Esophagus muscularis mucosa (tissue), 4 donors: Measurements from ENCODE around the gene ERG28. TPM values are rescaled to one million over a fixed set of nuclear protein-coding genes. Genes with fewer than 3 reads are reported as not detected.

Experiments used
- DNase-seq: peaks from one replicate; pipeline ENCODE4 v3.0.0-alpha.2; 2017; ENCODE audit errors: extremely low spot score
- H3K27ac ChIP-seq, 4 donors: fragments of 200-600 bp; sonication (generic); replicated peaks in 1 of 4; 1 replicate in 3 of 4; 2 replicates in 1 of 4; pipeline ENCODE4 v1.5.1; 2016 to 2019; ENCODE audit warnings: mild to moderate bottlenecking in 1 of 4
- H3K27me3 ChIP-seq, 4 donors: fragments of 200-600 bp; sonication (generic); one replicate each; pipeline versions ENCODE4 v1.5.1 to v1.6.0; 2016 to 2019
- H3K36me3 ChIP-seq, 4 donors: fragments of 200-600 bp; sonication (generic); one replicate each; pipeline ENCODE4 v1.5.1; 2016 to 2019
- H3K4me1 ChIP-seq, 4 donors: fragments of 200-600 bp; sonication (generic); one replicate each; pipeline ENCODE4 v1.5.1; 2016 to 2019
- H3K4me3 ChIP-seq, 4 donors: fragments of 200-600 bp; sonication (generic); 1 replicate in 2 of 4; 2 replicates in 2 of 4; pipeline ENCODE4 v1.5.1; 2016 to 2019; ENCODE audit warnings: mild to moderate bottlenecking in 4 of 4, moderate library complexity in 1 of 4
- H3K9me3 ChIP-seq, 4 donors: fragments of 200-600 bp; sonication (generic); 1 replicate in 3 of 4; 2 replicates in 1 of 4; pipeline ENCODE4 v1.5.1; 2016 to 2019
- EP300 ChIP-seq: sonication (generic); formaldehyde crosslinking; IDR thresholded peaks from one replicate; pipeline ENCODE4 v1.6.1; 2017; ENCODE audit warnings: antibody characterized with exemption
- POLR2A ChIP-seq: fragments of 450-650 bp; IDR thresholded peaks from one replicate; pipeline ENCODE4 v1.6.1; 2017; ENCODE audit warnings: antibody characterized with exemption, moderate library complexity, mild to moderate bottlenecking, low read depth
- POLR2AphosphoS5 ChIP-seq, 2 donors: sonication (generic); formaldehyde crosslinking; IDR thresholded peaks; one replicate each; pipeline ENCODE4 v1.6.1; 2017; ENCODE audit warnings: antibody characterized with exemption in 2 of 2
- WGBS: methylation state at CpG from one replicate; pipeline ENCODE4 v1.1.5; 2018; 5-methylcytosine and 5-hydroxymethylcytosine counted together
- intact Hi-C: fragments of 100-400 bp; cut with DNase I; formaldehyde crosslinking; loops from one replicate; pipeline ENCODE4 v1.15.1; 2023
- total RNA-seq, 4 donors: library from RNA; depleted of rRNA; stranded (reverse); fragments of >200 nt; gene quantifications; one replicate each; pipeline versions ENCODE4 v1.1.0 to v1.2.1, GENCODE V29; 2016
- TF ChIP-seq, protein P1 (sequence below), 3 experiments: fragments of 200-600 bp in 2 of 3; fragments of 450-650 bp in 1 of 3; sonication (generic) in 2 of 3; IDR thresholded peaks; one replicate each; pipeline ENCODE4 v1.5.1; 2017 to 2019; ENCODE audit warnings: antibody characterized with exemption in 3 of 3, mild to moderate bottlenecking in 2 of 3, moderate library complexity in 1 of 3

ERG28 gene, protein sequence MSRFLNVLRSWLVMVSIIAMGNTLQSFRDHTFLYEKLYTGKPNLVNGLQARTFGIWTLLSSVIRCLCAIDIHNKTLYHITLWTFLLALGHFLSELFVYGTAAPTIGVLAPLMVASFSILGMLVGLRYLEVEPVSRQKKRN
- 1 to 10 TPM; 6.0 to 7.5 (median 6.9) TPM for total RNA-seq

DNA sequence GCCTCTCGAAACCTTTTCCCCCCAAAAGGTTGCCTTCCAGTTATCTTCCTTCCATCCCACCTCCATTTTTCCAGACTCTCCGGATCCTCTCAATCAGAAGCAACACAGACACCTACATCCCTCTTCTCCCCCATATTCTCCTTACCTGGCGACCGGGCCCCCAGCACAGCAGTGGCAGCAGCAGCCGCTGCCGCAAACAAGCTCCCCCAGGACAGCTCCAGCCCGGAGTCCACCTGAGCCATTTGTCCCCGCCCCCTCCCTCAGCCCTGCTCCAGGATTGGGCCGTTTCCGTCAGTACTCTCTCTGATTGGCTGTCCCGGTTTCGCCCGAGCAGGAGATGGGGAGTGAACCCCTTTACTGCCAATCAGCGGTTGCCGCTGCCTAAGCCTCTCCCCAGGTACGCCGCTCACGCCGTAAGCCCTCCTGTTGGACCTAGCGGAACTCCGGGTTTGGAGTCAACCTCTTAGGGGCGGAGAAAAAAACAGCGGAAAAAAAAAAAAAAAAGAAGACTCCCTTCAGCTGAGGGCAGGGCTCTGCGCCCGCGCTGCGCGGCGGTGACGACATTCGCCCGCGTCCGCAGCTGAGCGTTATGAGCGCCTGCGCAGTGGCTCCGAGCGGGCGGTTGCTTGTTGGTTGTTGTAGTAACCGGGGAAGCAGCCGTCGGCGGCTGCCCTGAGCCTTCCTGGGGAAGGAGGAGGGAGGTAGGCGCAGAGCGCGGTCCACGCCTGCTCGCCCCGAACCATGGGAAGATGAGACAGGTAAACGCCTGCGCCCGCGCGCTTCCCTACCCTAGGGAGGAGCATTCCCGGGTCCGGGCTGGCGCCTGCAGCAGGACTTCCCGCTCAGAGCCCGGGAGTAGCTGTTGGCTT lies at the start of gene ERG28, which contains the start of gene TTLL5:
TSS of gene ERG28 (minus strand) at position 247 of the 869 bp plus-strand sequence. CDS start 3,374 bp downstream, outside the sequence.
TSS of gene TTLL5 (plus strand) at position 617 of the 869 bp plus-strand sequence. CDS start 1,904 bp downstream, outside the sequence.
- Histone ChIP-seq H3K27ac (peak within 1 kb of the TSS; percentile 80 to 92 (median 84)), H3K4me1 (peaks cover 8 to 27% (median 24%) of the 10 kb centered on the region in 4 donors), H3K4me3 (peak within 1 kb of the TSS; percentile 75 to 95 (median 88)), H3K9me3 (no peaks in the 10 kb centered on the region), H3K36me3 (peaks cover 0 to 17% (median 14%) of the 10 kb centered on the region in 4 donors), H3K27me3 (no peaks in the 10 kb centered on the region)
- DNase-seq = peak; percentile 99
- under 1% methylated on average over 45 of the region's 60 CpGs for WGBS
- intact Hi-C loops = no loop called here
- no peak for TF ChIP-seq POLR2A
- TF ChIP-seq EP300 = no peak
- peak; percentile 73 to 85 for TF ChIP-seq POLR2AphosphoS5 (IDR thresholded peaks at IDR 0.05)
- TF ChIP-seq, protein P1, sequence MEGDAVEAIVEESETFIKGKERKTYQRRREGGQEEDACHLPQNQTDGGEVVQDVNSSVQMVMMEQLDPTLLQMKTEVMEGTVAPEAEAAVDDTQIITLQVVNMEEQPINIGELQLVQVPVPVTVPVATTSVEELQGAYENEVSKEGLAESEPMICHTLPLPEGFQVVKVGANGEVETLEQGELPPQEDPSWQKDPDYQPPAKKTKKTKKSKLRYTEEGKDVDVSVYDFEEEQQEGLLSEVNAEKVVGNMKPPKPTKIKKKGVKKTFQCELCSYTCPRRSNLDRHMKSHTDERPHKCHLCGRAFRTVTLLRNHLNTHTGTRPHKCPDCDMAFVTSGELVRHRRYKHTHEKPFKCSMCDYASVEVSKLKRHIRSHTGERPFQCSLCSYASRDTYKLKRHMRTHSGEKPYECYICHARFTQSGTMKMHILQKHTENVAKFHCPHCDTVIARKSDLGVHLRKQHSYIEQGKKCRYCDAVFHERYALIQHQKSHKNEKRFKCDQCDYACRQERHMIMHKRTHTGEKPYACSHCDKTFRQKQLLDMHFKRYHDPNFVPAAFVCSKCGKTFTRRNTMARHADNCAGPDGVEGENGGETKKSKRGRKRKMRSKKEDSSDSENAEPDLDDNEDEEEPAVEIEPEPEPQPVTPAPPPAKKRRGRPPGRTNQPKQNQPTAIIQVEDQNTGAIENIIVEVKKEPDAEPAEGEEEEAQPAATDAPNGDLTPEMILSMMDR (IDR thresholded peaks at IDR 0.05) = no peak

DNA sequence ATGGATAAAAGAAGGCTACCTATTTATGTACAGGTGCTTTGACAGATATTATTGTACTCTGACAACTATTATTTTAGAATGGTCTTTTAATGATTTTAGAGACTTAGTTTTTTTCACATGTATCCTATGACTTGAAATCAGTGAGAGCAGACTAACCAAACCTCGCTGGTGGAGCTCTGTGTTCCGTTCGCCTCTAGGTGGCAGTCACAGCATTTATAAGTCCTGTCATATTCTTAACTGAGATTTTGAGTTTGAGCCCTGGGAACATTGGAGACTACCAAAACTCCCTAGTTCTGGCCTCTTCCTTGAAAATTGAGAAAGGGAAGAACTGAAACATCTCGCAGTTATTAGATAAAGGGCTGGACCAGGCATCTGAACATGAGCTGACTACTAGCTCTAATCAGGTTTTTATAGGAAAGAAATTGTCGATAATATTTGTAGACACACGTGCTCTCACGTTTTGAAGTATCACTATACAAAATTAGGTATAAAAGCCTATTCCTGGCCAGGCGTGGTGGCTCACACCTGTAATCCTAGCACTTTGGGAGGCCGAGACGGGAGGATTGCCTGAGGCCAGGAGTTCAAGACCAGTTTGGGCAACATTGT lies 48.6 kb upstream of the ERG28 start:
- H3K36me3 ChIP-seq = peaks cover 0 to 29% (median 9%) of the 10 kb centered on the region in 4 donors
- TF ChIP-seq, protein P1 (IDR thresholded peaks at IDR 0.05) = peak; percentile 79 to 86 (median 82)
- no peak for TF ChIP-seq EP300
- no peaks in the 10 kb centered on the region for H3K27me3 ChIP-seq
- WGBS = 50% methylated on average over 10 of the region's 10 CpGs
- no peak overlapping the region for H3K27ac ChIP-seq
- DNase-seq = no peak
- H3K4me1 ChIP-seq = peaks cover 10 to 22% (median 19%) of the 10 kb centered on the region in 4 donors
- no peak overlapping the region for H3K4me3 ChIP-seq
- intact Hi-C loops = loop anchor here (10.0 kb wide), 1 partner anchor 645 kb away; no protein-coding TSS in a partner anchor
- no peaks in the 10 kb centered on the region for H3K9me3 ChIP-seq

DNA sequence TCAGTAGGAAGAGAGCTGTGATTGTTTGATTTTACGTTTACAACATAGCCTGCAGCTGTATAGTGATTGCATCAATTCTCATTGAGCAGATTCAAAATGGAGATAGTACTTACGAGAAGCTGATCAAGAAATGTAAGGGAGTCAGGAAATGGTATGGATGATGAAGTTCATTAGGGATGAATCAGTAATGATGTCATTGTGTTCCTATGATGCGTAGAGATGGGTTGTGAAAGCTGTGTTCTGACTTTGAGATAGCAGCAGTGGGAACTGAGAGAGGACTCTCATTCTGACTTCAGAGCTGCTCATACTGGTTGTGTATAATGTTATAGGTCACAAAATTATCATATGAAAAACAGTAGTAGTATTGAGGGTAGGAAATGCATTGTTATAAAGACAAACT lies 44.3 kb upstream of the ERG28 start:
- intact Hi-C loops = loop anchor here (10.0 kb wide), 1 partner anchor 650 kb away; no protein-coding TSS in a partner anchor
- TF ChIP-seq POLR2AphosphoS5 (IDR thresholded peaks at IDR 0.05) = no peak
- TF ChIP-seq, protein P1 (IDR thresholded peaks at IDR 0.05) = no peak
- no peak for TF ChIP-seq POLR2A
- no peak for TF ChIP-seq EP300
- H3K36me3 ChIP-seq = peaks cover 0 to 37% (median 19%) of the 10 kb centered on the region in 4 donors
- H3K4me3 ChIP-seq = no peak overlapping the region
- H3K4me1 ChIP-seq = peaks cover 16 to 25% (median 20%) of the 10 kb centered on the region in 4 donors
- H3K27ac ChIP-seq = no peak overlapping the region
- no peaks in the 10 kb centered on the region for H3K9me3 ChIP-seq
- H3K27me3 ChIP-seq = no peaks in the 10 kb centered on the region
- WGBS = 93% methylated on average over 3 of the region's 3 CpGs
- no peak for DNase-seq

DNA sequence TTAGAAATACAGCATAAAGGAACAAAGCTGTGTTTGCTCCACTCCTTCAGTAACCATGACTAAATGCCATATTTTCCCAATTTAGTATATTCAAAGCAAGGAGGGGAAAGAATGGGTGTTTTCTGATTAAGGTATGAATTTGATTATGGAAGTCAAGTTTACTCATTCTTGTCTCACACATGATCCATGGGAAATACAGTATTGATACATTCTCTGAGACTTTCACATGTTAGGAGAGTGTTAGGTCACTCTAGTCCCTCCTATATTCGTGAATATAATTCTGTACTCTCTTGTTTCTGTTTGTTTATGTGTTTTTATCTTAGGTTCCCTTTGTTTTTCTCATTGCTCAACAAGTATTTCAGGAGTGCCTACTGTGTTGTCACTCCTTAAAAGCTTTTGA lies 42.8 kb upstream of the ERG28 start:
- H3K36me3 ChIP-seq = peaks cover 0 to 48% (median 29%) of the 10 kb centered on the region in 4 donors
- WGBS = 78% methylated on average over 1 of the region's 1 CpG
- peak overlapping the region; percentile 50 to 64 (median 56) for H3K27ac ChIP-seq
- no peak overlapping the region for H3K4me3 ChIP-seq
- DNase-seq = no peak
- intact Hi-C loops = loop anchor here (10.0 kb wide), 1 partner anchor 651 kb away; no protein-coding TSS in a partner anchor
- TF ChIP-seq EP300 (no peak), POLR2A (no peak), POLR2AphosphoS5 (IDR thresholded peaks at IDR 0.05) (no peak)
- TF ChIP-seq, protein P1 (IDR thresholded peaks at IDR 0.05) = no peak
- no peaks in the 10 kb centered on the region for H3K27me3 ChIP-seq
- H3K9me3 ChIP-seq = no peaks in the 10 kb centered on the region
- H3K4me1 ChIP-seq = peaks cover 16 to 25% (median 20%) of the 10 kb centered on the region in 4 donors
